GM19324 (cell line): Measurements from ENCODE around the gene AZIN2.
"Not testable (repeated sequence)": the region's sequence is repeated elsewhere in the genome, so short reads cannot be mapped to it uniquely, and the experiment has no call there.

Experiments used
- ATAC-seq: cut with Tn5 transposase; IDR thresholded peaks from one replicate; pipeline ENCODE4 v1.9.1; 2021; ENCODE audit warnings: mild to moderate bottlenecking, moderate library complexity; ENCODE audit not compliant: unreplicated experiment, low FRiP score

Gene AZIN2

GRCh38 chr1:33056426-33056825, 24.5 kb upstream of the AZIN2 start:
- ATAC-seq, result no peak

GRCh38 chr1:33057095-33057494, 23.9 kb upstream of the AZIN2 start:
- ATAC-seq, result no peak

GRCh38 chr1:33060579-33061083, 20.3 kb upstream of the AZIN2 start:
- no peak for ATAC-seq

GRCh38 chr1:33061834-33062233, 19.1 kb upstream of the AZIN2 start:
- no peak for ATAC-seq

- ATAC-seq, result not testable (repeated sequence)
These were observed 16.7 kb upstream of the AZIN2 start for GRCh38 chr1:33064284-33064683.

- no peak for ATAC-seq
These were observed 15.7 kb upstream of the AZIN2 start for GRCh38 chr1:33065301-33065700.

GRCh38 chr1:33066477-33066876, 14.5 kb upstream of the AZIN2 start:
- not testable (repeated sequence) for ATAC-seq

- ATAC-seq, result not testable (repeated sequence)
These were observed 12.8 kb upstream of the AZIN2 start for GRCh38 chr1:33068108-33068507.

- ATAC-seq, result no peak
These were observed 10.3 kb upstream of the AZIN2 start for GRCh38 chr1:33070628-33071027.

GRCh38 chr1:33072707-33073106, 8.2 kb upstream of the AZIN2 start:
- ATAC-seq, result no peak

GRCh38 chr1:33074193-33074945, 6.6 kb upstream of the AZIN2 start:
- ATAC-seq, result no peak

GRCh38 chr1:33078030-33078591, 2.8 kb upstream of the AZIN2 start:
- ATAC-seq, result no peak

GRCh38 chr1:33080373-33080772, 580 bp upstream of the AZIN2 start:
- no peak for ATAC-seq

GRCh38 chr1:33081554-33082305, 777 bp downstream of the AZIN2 start:
- no peak for ATAC-seq

GRCh38 chr1:33082575-33083108, 1.7 kb downstream of the AZIN2 start:
- no peak for ATAC-seq

GRCh38 chr1:33085332-33085731, 4.4 kb downstream of the AZIN2 start:
- no peak for ATAC-seq

GRCh38 chr1:33086384-33086850, 5.5 kb downstream of the AZIN2 start:
- ATAC-seq, result no peak

GRCh38 chr1:33087677-33088076, 6.7 kb downstream of the AZIN2 start:
- no peak for ATAC-seq

- ATAC-seq, result peak; percentile 55
These were observed 7.4 kb downstream of the AZIN2 start for GRCh38 chr1:33088119-33088906.

GRCh38 chr1:33089457-33089856, 8.5 kb downstream of the AZIN2 start:
- no peak for ATAC-seq
